Measurements from ENCODE around the gene SLC50A1.
"Not testable (repeated sequence)": the region's sequence is repeated elsewhere in the genome, so short reads cannot be mapped to it uniquely, and the experiment has no call there.

Gene SLC50A1

DNA sequence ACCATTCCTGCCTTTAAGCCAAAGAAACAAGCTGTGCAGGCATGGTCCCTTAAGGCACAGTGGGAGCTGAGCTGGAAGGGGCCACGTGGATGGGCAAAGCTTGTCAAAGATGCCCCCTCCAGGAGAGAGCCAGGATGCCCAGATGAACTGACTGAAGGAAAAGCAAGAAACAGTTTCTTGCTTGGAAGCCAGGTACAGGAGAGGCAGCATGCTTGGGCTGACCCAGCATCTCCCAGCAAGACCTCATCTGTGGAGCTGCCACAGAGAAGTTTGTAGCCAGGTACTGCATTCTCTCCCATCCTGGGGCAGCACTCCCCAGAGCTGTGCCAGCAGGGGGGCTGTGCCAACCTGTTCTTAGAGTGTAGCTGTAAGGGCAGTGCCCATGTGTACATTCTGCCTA, 1.3 kb upstream of the SLC50A1 start:
- no peak for DNase-seq (ENCODE audit: low spot score)
- no peak for FAIRE-seq

DNA sequence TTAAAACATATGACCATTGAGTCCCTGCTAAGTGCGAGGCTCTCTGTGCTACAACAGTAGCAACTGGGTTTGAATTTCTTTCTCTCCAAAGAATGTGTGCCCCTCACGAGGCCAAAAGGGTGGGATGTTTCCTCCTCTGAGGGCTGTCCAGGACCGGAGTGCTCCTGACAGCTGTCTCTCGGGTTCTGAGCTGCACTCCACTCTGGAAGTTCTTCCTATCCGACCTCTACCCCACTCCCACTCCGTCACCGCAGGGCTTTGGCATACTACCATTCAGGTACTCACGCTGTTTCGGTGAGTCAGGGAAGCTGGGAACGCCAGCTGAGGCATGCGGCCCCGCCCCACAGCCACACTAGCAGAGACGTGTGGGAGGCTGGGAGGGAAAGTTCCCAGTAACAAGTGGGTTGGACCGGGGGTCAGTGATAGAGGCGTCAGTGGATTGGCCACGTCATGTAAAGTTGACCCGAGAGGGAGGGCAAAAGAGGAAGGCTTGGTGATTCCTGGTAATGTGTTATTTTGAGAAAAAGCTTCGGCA, 705 bp upstream of the SLC50A1 start:
- DNase-seq (ENCODE audit: low spot score) (peak; percentile 90), FAIRE-seq (peak; percentile 58)

DNA sequence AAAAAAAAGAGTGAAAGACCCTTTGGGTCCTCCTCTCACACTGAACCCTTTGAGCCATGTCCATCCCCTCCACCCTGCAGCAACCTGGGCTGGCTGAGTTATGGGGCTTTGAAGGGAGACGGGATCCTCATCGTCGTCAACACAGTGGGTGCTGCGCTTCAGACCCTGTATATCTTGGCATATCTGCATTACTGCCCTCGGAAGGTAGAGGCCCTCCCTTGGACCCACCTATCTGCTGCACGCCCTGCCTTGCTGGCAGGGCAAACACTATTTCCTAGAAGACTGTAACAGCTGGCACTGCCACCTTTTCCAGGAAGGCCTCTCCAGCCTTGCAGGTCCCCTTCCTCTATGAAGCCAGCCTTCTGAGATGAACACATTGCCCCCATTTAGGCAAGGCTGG, 1.1 kb downstream of the SLC50A1 start:
- FAIRE-seq, result no peak
- DNase-seq (ENCODE audit: low spot score), result no peak

DNA sequence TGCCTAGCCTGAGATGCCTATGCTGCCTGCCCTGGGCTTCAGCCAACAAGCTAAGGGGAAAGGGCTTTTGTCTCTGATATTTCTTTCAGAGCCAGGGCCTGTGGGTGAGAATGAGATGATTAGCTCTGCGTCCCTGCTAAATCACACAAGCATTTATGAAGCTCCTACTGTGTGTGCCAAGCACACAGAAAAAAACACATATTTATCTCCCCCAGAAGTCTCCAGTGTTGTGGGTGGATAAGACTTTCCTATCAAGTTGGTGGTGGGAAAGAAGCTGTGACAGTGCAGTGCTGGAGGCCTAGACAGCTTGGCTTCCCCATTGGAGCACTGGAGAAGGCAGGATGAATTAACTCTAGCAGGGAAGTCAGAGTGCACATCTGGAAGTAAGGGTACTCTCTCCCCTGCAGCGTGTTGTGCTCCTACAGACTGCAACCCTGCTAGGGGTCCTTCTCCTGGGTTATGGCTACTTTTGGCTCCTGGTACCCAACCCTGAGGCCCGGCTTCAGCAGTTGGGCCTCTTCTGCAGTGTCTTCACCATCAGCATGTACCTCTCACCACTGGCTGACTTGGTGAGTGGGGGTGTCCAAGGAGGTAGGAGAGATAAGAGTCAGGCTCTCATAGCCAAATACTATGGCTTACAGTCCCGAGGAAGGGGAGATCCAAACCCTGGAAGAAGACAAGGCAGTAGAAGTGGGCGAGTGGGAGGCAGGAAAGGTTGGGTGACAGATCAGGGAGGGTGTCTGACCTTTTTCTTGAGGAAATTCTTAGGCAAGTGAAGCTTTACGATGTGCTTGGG, 1.7 kb downstream of the SLC50A1 start:
- FAIRE-seq (no peak), DNase-seq (ENCODE audit: low spot score) (no peak)

DNA sequence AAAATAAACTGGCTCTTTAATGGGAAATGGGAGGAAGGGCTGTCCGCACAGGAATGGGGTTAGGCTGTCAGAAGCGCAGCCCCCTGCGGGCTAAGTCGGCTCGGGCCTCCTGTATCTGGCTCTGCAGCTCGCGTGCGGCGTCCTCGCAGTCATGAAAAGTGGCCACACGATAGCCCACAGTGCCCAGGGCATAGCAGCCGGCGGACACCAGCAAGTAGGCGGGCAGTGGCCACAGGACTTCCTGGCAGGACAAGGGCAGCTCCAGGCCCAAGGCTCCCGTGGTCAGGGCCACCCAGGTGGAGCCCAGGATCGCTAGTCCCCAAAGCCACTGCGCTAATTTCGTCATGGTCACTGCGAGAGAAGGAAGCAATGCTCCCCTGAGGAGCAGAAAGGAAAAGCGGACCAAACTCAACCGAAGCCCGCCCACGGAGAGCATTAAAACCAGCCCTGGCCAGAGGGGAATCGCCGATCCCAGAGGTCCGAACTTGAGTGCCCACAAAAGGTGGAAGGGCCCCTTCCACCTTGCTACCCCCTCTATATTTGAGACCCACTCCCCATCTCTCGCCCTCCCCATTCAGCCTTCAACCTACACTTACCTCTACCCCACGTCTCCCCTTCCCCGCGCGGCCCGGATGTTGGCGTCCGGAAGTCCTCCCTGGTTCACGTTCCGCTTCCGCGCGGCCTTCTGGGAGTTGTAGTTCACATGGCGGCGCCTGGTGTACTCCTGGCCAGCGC, 4.4 kb downstream of the SLC50A1 start, which contains the start of gene DPM3:
Gene DPM3, minus strand, starts transcription at position 637 of the 735 bp plus-strand sequence. Its CDS starts 291 bp downstream, at position 346.
- peak; percentile 42 for FAIRE-seq
- peak; percentile 85 for DNase-seq (ENCODE audit: low spot score)

DNA sequence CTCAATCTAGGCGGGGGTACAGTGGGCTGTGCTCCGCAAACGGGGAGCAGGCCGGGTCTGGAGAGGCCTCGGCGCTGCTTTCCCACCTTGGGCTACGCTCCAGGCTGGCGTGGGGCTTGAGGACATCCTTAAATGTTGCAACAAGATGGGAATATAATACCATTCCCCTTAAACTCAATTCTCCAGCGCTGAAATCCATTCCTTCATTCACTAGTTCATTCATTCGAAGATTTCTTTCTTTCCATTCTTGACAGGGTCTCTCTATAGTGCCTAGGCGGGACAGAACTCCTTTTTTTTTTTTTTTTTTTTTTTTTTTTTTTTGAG, 4.9 kb downstream of the SLC50A1 start:
- FAIRE-seq, result no peak
- no peak for DNase-seq (ENCODE audit: low spot score)

DNA sequence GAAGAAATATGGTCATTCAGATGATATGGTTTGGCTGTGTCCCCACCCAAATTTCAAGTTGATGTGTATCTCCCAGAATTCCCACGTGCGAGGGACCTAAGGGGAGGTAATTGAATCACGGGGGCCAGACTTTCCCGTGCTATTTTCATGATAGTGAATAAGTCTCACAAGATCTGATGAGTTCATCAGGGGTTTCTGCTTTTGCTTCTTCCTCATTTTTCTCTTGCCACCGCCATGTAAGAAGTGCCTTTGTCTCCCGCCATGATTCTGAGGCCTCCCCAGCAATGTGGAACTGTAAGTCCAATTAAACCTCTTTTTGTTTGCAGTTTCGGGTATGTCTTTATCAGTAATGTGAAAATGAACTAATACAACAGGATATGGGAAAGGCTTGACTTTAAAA, 6.1 kb downstream of the SLC50A1 start:
- FAIRE-seq (no peak), DNase-seq (ENCODE audit: low spot score) (no peak)

DNA sequence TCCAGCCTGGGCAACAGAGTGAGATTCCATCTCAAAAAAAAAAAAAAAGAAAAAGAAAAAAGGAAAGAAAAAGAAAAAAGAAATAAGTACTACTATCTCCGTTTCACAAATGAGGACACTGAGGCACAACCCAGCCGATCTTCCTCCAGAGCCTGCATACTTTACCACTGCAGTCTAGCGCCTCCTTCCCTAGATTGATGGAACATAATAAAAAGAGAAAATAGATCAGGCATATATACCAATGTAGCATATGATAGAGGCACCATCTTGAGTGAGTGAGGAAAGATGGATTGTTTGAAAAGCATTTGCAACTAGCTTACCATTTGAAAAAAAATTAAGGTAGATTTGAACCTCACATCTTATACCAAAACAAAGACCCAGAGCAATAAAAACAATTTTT, 9.8 kb downstream of the SLC50A1 start:
- DNase-seq (ENCODE audit: low spot score), result no peak
- FAIRE-seq, result no peak

DNA sequence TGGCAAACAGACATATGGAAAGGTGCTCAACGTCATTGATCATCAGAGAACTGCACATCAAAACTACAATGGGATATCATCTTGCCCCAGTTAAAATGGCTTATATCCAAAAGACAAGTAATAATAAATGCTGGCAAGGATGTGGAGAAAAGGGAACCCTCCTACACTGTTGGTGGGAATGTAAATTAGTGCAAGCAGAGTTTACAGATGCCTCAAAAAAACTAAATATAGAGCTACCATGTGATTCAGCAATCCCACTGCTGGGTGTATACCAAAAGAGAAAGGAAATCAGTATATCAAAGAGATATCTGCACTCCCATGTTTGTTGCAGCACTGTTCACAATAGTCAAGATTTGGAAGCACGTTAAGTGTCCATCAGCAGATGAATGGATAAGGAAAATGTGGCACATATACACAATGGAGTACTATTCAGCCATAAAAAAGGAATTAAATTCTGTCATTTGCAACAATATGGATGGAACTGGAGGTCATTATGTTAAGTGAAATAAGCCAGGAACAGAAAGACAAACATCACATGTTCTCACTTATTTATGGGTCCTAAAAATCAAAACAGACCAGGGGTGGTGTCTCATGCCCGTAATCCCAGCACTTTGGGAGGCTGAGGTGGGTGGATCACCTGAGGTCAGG, 20.5 kb downstream of the SLC50A1 start:
- not testable (repeated sequence) for DNase-seq (ENCODE audit: low spot score); FAIRE-seq

DNA sequence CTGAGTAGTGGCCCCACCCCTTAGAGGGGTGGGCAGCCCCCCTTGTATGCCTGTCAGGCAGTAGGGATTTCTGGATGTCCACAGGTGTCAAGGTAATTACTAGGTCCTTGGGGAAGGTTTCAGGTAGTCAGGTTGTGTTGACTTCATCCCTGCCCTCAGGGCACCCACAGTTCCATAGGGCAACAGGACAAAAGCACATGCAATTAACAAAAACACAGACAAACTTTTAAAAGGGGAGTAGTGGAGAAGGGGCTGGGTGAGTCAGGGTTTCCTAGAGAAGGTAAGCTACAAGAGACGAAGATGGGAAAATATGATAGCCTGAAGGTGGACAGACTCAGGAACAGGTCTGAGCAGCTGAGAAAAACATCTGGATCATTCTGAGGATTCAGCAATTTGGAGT, 23.3 kb downstream of the SLC50A1 start:
- FAIRE-seq (no peak), DNase-seq (ENCODE audit: low spot score) (no peak)

DNA sequence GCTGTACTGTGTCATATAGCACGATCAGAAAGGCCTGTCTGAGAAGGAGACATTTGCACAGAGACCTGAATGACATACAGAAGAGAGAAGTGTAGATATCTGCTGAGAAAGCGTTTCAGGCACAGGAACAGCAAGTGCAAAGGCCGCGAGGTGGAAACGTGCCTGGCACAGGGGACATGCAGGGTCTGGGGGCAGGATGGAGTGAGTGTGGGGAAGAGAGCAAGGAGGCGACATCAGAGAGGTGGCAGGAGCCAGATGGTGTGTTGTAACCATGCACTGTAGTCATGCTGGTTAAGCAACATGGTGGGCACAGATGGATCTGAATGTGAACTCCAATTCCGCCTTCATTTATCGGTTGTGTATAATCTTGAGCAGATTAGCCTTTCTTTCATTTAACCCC, 24.5 kb downstream of the SLC50A1 start:
- no peak for FAIRE-seq

DNA sequence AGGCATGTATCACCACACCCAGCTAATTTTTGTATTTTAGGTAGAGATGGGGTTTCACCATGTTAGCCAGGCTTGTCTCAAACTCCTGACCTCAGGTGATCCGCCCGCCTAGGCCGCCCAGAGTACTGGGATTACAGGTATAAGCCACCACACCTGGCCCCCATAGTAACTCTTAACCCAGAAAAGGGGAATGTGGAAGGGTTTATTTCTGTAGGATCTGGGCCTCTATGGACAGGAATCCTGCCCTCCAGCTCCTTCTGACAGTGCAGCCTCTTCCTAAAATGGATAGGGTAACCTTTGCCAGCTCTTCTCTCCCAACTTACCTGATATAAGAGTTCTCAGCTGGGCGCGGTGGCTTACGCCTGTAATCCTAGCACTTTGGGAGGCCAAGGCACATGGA, 27.0 kb downstream of the SLC50A1 start:
- DNase-seq (ENCODE audit: low spot score); FAIRE-seq: not testable (repeated sequence)

More for the DNA sequence above, 24.5 kb downstream of the SLC50A1 start:
- DNase-seq (ENCODE audit: low spot score), result no peak

DNA sequence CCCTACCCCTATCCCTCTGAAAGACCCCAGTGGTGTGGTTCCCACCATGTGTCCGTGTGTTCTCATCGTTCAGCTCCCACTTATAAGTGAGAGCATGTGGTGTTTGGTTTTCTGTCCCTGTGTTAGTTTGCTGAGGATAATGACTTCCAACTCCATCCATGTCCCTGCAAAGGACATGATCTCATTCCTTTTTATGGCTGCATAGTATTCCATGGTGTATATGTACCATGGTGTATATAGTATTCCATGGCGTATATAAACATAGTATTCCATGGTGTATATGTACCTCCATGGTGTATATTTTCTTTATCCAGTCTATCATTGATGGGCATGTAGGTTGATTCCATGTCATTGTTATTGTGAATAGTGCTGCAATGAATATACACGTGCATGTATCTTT, 28.1 kb downstream of the SLC50A1 start:
- FAIRE-seq; DNase-seq (ENCODE audit: low spot score): not testable (repeated sequence)

DNA sequence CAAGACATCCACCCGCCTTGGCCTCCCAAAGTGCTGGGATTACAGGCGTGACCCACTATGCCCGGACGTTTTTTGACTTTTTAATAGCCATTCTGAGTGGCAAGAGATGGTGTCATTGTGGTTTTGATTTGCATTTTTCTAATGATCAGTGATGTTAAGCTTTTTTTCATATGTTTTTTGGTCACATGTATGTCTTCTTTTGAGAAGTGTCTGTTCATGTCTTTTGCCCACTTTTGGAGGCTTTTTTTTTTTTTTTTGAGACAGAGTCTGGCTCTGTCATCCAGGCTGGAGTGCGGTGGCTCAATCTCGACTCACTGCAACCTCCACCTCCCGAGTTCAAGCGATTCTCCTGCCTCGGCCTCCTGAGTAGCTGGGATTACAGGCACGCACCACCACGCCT, 29.0 kb downstream of the SLC50A1 start:
- DNase-seq (ENCODE audit: low spot score); FAIRE-seq: not testable (repeated sequence)

DNA sequence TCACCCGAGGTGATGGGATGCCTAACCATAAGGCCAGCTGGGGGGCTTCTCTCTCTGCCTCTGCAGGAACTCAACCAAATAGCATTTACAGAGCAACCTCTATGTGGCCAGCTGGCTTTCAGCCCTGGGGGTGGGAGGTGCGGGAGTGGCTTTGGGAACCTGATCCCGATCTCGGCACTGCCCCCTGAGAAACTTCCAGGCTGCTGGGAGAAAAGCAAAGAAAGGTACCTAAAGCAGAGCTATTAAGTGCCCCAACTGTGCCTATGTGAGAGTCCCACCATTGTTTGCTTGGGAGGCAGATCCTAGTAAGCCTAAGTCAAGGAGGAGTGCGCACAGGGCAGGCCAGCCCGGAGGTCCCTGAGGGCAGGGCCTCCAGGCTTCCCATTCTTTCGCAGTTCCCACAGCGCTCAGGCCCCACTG, 30.4 kb downstream of the SLC50A1 start:
- no peak for DNase-seq (ENCODE audit: low spot score)
- no peak for FAIRE-seq

DNA sequence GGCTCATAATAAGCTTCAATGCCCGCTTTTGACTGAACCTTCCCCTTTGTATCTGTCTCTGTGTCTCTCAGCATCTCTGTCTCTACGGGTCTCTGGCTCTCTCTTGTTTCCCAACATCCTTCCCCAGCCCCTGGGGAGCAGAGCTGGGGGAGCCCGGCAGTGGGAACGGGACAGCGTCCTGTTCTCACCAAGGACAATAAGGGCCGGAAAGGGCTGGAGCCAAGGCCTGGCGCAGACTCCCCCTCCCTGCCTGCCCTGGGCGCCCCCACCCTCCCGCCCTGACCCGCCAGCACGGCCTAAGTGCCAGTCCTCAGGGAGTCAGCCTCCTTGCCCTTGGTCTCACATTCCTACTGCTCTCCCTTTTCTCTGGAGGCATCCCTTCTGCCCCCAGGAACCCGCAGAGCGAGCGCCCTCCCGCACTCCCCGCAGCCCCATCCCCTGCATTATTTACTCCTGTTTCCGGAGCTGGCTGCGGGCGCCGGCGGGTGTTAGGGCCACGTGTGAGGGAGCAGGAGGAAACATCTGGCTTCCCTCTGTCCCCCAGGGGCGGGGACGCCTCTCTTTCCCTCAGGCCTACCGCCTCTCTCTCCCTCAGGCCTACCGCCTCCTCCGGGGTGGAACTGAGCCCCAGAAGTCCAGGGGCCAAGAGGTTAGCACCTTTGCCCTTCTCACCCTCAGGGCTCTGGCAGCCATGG, 31.0 kb downstream of the SLC50A1 start:
- DNase-seq (ENCODE audit: low spot score), result no peak
- no peak for FAIRE-seq

DNA sequence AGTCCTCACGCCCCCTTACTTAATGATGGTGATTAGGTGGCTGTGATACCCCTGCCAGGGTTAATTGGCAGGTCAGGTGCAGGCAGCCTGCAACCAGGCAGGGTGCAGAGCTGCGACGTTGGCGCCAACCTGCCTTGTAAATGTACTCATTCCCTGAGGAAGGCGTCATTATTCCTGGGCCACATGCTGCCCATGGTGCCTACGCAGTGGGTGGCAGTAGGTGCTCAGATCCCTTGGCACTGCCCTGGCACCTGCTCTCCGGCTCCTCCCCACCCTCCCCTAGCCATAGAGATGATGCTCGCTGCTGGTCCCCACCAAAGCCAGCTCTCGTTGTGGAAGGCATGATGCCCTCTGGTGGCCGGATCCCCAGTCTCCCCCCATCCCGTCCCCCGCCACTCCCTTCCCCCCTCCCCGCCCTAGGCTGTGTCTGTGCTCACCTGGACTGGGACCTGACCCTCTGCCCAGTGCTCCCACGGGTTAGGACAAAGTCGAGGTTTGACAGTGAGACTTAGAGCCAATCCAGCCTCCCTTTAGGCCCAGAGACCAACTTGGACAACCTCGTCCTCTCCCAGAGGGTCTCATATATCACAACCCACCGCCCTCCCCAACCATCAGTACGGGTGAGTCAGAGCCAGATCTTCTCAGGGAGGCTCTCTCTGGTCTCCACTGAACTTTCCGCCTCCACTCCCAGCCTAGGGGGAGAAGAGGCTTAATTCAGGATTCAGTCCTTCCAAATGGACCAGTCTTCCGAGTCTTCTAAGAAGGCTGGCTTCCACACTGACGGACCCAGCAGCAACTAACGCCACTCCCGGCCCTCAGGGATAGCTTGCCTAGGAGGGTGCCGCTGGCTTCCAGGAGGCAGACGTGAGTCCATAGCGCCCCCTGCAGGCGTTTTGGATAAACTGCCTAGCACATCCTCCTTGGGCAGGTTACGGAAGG, 31.8 kb downstream of the SLC50A1 start:
- FAIRE-seq, result no peak
- peak; percentile 84 for DNase-seq (ENCODE audit: low spot score)

DNA sequence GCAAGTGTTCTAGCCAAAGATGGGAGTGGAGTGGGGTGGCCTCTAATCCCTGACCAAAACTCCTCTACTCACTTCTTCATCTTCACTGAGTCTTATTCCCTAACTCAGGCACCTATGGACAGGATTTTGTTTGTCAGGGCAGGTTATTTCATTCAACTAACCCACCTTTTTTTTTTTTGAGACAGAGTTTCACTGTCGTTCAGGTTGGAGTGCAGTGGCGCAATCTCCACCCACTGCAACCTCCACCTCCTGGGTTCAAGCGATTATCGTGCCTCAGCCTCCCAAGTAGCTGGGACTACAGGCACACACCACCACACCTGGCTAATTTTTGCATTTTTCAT, 32.4 kb downstream of the SLC50A1 start:
- DNase-seq (ENCODE audit: low spot score); FAIRE-seq: not testable (repeated sequence)

DNA sequence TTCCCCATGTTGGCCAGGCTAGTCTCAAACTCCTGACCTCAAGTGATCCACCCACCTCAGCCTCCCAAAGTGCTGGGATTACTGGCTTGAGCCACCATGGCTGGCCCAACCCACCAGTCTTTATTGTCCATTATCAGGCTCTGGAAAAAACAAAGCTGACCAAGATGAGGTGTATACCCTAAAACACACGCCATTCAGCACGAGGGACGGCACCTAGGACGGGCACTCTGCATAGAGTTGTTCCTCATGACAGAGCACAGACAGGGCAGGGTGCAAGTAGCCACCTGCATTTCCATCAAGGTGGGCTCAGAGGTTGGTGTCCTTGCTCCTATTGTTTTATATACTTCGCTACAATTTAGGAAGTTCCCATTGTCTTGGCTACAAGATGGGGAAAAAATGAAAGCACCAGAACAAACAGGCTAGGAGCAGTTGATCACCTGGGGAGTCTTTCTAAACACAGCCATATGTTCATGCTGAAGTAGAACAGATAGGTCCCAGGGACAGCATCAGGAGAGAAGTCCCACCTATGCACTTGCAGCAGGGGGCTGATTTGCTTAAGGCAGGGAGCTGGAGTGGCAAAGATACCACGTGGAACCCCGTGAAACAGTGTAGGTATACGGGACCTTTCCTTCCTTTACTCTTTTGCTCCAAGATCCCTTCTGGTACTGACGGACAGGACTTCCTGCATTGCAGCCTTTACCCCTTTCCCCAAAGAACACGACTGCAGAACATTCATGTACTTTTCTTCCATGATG, 33.0 kb downstream of the SLC50A1 start:
- DNase-seq (ENCODE audit: low spot score) (no peak), FAIRE-seq (no peak)

DNA sequence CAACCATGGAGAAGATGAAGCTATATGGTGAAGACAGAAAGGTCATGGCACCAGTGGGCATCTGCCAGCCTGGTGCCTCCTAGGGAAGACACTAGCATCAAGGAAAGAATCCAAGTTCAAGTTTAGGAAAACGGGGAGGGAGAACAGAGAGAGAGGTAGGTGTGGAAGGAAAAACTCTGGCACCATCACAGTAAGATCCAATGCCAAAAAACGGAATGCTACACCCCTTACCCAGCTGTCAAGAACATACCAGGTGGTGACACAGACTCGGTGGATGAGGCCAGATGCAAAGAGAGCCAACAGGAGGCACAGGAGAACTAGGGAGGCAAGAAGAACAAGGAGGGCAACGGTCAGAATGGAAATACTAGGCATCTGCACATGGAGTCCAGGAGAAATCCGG, 33.9 kb downstream of the SLC50A1 start:
- FAIRE-seq (no peak), DNase-seq (ENCODE audit: low spot score) (no peak)

Measured in urothelium cell line (cell line).